GM19467 (cell line): ENCODE measurements around the gene ARHGEF37.

Experiments used
- ATAC-seq: cut with Tn5 transposase; IDR thresholded peaks from one replicate; pipeline ENCODE4 v1.9.1; 2021; ENCODE audit warnings: mild to moderate bottlenecking, moderate library complexity; ENCODE audit not compliant: unreplicated experiment

The ARHGEF37 gene

DNA sequence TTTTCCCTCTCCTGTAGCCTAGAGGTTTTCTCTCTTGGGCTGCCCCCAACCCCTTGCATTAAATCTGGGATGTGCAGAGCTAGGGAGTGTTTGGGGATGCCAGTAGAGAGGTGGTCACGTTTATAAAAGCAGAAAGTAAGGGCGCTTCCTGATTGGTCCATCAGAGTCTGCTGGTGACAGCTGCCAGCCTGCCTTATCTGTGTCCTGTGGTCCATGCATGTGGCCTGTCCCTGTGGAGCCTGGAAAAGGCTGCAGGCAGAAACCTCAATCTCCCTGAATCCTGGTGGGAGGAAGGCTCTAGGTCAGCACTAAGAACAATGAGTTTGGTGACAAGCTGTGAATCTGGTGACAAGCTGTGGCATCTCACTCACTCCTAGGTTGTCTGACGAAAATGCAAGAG is 42.2 kb downstream of the ARHGEF37 start:
- ATAC-seq = no peak

DNA sequence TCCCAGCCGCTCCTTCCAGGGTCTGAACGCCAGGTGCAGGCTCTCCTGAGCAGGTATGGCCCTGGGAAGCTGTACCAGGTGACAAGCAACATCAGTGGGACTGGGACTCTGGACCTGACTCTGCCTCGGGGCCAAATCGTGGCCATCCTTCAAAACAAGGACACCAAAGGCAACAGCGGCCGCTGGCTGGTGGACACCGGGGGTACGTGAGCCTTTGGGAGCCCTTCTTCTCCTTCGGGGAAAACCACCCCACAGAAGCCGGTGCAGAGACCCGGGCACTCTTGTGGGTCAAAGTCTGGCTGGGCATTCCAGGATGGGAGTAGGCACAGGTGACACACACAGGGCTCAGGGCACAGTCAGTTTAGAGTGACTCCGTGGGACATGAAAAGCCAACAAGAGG is 45.8 kb downstream of the ARHGEF37 start:
- ATAC-seq = no peak

DNA sequence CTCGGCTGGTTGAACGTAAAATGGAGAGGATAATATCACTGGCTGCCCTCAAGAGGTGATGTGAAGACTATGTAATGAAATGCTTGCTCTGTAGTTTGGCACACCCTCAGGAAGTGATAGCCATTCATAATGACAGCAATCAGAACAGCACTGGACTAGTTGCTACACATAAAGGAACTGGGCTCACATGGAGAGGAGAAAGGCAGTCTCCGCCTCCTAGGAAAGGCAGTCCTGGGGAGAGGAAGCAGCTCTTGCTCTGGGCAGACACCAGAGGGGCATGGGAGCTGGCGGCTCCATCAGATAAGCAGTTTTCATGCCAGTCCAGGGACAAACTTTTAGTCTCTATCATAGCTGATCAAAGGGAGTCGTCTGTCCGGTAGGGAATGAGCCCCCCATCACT is 46.9 kb downstream of the ARHGEF37 start:
- no peak for ATAC-seq

DNA sequence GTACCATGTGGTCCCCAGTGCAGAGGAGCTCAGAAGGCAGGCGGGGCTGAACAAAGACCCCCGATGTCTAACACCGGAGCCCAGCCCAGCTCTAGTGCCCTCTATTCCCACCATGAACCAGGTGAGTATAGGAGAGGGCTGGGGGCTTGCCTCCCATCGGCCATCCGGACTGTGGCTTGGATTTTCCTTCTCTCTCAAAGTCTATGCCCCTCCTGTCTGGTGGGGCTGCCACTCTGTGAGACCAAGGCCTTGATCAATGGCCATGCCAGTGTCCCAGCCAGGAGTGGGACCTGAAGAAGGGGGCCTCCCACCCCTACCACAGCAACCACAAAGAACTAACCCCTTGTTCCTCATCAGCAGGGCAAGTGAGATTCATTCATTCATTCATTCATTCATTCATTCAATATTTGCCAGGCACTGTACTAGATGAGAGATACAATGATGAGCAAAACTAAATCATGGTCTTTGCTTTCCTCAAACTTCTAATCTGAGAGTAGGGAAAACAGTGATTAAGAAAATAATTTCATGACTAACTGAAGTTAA is 47.6 kb downstream of the ARHGEF37 start:
- no peak for ATAC-seq

DNA sequence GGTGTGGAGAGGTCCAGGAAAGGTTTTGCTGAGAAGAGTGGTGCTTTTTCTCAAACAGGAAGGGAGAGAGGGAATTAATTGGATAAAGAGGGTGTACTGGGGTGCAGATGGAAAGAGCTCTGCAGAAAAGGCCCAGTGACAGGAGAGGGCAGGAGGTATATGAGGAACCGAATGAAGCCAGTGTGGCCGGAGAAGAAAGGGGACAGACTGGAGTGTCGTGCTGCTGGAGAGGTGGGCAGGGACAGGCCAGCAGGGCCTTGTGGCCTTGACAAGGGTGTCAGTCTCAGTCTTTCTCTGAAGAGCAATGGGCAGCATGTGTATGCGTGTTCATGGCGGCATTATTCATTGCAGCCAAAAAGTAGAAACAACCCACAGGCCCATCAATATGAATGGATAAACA is 48.1 kb downstream of the ARHGEF37 start:
- no peak for ATAC-seq

DNA sequence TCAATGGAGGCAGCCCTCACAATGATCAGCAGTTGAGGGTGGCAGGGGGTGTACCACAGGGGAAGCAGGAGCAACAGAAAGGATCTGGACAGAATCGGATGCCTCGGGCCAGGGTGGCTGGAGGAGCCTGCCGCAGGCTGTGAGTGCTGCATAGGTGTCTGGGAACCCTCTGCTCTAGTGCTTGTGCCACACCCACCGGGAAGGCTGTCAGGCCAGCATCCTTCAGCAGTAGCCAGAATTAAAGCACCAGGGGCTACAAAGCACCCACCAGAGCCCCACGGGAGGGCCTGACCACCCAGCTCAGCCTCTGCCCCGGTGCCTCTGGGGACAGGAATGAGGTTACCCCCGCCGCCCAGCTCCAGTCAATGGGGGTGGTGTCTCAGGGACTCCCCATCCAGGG is 49.0 kb downstream of the ARHGEF37 start:
- ATAC-seq = no peak

DNA sequence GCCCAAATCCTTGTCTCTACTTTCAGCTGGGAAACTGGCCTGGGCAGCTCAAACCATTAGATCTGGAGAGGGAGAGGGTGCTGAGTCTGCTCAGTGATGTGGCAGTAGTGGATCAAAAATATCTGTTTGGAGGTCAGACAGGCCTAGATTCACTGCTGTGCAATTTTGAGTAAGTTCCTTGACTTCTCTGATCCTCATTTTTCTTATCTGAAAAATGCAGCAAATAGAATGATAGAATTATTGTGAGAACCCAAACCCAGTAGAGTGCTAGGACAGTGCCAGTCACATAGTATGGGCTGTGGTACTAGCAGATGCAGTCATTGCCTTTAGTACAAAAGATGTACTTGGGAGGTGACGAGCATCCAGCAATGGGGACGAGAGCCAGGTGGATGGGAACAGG is 50.2 kb downstream of the ARHGEF37 start:
- ATAC-seq = no peak

DNA sequence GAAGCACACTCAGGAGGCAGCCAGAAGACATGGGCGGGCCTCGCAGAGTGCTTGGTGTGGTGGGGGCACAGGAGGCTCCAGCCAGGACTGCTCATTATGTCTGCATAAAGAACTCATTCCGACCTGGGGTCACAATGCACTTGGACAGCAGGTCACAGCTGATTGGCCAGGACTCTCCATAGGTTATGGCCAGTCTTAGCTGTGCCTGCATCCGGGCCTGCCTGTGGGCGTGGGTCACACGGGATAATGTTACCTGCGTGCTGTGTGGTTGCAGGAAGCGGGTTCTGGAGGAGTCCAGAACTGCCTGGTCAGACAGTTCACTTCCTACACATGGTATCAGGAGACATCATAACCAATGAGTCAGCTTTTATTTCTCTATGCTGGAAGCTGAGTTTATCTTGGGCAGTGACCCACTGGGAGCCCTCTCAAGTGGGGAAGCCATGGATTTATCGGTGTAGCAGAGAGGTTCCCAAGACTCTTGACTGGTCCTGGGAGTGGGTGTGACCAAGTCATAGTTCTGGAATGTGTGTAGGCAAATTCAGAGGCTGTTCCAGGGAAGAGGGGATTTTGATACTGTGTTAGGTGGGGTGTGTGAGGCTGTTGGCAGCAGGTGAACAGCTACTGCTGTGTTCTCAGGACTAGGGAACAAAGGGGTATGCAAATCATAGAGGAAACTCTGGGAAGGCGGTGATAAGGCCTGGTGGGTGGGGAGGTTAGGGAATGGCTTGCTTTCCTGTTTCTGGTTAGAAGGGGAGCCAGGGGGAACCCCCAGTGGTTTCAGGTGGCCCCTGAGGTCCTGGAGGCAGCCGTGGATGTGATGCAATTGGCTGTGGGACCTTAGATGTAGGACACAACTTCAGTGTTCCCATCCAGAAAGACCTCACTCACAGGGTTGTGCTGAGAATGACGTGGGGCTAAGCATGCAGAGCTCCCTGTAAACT is 51.3 kb downstream of the ARHGEF37 start:
- ATAC-seq = no peak

DNA sequence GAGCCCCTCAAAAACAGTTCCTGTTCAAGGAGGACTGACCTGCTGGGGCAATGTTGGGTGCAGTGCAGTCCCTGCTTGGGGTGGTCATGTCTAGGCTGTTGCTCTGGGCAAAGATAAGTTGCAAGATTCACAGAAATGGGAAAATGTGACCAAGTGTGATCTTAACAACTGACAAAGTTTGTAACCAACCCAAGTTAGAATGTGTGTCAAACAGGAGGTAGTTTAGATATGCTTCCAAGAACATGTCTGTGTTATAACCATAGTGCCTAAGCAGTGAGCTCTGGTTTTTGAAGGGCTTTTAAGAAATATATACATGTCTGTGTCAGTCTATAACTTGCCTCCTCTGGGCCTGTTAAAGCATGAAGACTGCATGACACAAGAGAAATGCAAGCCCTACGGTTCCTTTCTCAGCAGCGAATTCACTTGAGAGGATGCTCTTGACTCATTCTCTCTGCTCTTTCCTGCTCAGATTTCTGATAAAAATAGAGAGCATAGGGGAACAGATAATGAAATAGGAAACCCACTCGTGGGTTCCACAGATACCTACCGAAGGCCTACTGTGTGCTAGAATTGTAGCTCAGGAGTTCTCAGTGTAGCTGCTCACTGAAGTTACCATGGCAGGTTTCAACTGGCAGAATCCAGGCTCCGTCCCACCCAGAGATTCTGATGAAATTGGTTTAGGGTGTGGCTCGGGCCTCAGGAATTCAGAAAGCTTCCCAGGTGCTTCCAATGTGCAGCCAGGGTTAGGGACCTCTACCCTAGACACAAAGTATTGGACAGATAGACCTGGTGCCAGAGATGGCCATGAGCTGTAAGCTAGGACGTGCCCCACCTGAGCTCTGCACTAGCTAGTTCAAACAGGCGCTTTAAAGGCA is 52.4 kb downstream of the ARHGEF37 start:
- ATAC-seq = no peak

DNA sequence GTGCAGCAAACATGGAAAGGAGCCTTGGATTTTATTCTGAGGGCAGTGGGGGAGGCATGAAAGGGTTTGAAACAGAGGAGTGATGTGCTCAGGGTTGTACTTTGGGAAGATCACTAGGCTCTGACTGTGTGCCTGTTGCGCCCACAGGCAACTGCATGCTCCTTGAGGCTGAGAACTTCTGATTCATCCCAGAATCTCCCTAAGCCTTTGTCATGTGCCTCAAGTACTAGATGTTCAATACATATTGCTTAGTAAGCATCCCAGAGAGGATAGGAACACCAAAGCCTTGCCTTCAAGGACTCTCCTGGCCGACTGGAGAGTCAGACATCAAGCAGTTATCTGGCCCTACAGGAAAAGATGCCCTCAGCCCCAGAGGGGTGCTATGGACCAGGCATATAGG is 54.1 kb downstream of the ARHGEF37 start:
- no peak for ATAC-seq

DNA sequence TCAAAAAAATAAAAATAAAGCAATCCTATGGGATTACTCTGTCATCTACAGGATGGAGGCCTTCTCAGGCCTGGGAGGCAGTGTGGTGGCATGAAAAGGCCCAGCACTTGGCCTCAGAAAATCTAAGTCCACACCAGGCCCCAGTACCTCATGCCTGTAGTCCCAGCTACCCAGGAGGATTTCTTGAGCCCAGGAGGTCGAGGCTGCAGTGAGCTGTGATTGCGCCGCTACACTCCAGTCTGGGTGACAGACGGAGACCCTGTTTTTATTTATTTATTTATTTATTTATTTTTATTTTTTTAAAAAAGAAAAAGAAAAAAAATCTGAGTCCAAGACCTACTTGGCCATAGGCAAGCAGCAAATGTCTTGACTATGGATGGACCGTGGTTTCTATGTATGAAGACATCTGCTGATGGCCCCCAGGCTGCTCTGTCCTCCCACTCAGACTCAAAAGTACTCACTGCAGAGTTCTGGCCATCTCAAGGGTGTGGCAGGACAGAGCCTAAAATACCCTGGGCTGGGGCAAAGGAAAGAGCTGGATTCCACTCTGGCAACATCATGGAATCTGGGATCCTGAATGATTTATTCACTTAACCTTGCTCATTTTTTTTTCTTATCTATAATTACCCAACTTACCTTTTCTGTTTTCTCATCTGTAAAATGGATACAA is 55.0 kb downstream of the ARHGEF37 start:
- ATAC-seq = no peak

DNA sequence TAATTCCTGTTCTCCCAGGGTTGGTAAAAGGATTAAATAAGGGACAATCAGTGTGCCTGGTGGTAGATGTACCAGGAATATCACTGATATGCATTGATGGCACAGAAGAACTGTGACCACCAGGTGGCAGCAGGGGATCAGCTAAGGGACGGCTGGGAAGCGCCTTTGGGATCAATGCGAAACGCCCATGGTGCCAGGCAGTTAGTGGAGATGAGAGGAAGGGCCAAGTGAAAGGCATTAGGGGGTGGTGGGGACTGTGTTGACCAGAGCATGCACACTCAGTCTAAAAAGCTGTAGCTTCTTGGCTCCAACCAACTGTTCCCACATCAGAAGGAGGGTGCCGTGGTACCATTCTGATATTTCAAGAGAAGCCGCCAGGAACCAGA is 55.6 kb downstream of the ARHGEF37 start:
- ATAC-seq = peak; percentile 53

DNA sequence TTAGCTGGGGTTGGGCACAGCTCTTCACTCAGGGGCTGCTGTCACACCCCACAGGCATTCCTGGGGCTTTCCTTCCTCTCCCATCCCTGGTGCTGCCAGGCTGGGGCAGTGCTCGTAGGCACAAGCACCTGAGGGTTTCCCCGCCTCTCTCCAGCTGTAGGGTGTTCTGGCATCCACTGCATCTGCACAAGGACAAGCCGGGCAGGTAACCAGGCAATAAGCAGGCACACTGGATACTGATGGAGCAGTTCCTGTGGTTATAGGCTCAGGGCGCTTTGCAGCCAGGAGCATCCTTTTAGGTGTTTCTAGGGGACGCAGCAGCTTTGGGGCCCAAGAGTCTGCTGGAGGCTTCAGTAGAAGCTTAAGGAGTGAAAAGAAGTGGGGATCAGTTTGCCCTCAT is 56.8 kb downstream of the ARHGEF37 start:
- ATAC-seq = no peak

DNA sequence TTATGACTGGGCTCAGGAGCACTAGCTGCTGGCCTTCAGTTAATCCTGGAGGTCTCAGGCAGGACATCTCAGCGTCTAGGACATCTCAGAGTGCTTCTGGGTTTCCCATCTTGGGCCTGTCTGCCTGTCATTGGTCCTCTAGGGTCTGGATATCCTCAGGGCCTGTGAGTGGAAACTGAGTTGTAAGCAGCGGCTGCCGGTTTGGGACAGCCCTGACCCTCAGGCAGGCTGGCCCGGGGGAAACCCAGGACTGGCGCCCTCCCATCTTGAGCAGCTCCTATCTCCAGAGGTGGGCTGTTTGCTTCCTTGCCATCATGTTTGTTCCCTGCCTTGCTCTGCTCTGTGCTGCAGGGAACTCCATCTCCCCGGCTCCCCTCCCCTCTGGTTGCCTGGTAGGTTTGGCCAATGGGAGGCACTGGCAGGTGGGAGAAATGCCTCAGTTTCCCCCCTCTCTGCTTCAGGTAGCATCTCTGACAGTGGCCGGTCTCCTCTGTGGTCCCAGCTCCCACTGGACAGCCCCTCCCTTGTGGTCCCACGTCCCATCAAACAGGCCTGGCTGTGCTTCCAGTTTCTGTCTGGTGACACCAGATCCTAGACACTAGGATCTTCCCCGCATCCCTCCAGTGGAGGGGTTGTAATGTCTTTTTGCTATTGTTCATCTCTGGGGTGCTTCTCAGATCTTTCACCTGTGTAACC is 57.4 kb downstream of the ARHGEF37 start:
- ATAC-seq = no peak

DNA sequence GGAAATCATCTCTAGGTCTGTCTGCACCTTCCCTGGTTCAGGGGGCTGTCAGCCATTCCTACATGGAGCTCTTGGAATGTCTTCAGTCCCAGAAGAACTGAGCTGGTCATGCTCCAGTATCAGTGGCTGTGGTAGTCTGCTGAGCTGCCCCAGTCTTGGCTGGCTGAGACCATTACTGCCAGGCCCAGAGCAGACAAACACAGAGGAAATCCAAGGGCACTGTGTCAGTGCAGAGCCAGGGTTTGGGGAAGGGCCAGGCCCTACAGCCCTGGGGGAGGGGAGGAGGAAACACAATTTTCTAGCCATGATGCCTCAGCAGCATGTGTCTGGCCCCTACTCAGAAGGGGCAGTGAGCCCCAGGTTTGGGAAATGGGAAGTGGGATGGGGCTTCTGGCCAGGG is 58.4 kb downstream of the ARHGEF37 start:
- ATAC-seq = no peak

DNA sequence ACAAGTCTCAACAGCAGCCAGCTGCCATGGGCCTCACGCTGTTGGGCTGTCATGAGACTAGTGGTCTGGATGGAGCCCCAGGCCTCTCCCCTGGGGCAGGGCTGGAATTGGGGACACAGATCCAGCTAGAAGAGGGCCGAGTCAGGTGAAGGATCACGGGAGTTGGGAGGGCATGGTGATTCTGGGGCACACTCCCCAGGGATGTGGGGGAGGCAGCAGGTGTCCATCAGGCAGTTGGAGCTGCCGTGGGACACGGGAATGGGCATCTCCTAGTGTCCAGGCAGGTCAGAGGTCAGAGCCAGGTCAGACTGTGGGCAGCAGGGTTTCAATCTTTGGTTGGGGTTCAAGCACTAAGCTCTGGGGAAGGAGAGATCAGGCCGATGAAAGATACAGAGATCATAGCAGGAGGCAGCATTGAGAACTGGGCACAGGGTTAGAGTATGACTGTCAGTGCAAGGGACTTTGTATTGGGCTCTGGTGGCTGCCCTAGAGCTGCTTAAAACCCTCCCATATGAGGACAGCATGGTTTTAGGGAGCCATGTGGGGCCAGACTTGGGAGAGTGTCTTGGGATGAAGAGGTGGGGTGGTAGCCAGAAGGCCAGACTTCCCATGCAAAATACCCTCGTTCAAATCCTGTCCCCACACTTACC is 59.2 kb downstream of the ARHGEF37 start:
- no peak for ATAC-seq

DNA sequence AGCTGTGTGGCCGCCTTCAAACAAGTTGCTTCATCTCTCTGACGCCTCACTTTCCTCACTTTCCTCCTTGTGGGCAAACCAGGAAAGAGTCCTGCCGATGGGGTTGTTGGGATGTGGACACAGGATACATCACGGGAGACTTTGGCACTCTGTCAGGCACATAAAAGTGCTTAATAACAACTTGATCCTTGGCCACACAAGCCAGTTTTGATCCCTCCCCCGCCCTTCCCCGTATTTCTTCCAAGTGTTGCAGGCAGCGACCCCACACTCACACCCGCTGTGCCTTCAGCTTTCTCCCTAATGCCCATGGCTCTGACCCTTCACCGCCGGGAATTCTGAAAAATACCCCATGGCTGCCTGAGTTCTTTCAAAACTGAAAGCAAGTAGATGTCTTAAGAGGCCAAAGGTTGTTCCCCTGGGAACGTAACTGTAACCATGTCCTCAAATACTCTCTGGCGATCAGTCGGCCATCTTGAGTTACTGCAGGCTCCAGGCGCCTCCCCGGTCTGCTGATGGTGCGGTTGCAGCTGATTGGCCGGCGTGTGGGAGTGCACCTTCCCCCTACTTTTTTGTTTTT is 59.8 kb downstream of the ARHGEF37 start:
- no peak for ATAC-seq

DNA sequence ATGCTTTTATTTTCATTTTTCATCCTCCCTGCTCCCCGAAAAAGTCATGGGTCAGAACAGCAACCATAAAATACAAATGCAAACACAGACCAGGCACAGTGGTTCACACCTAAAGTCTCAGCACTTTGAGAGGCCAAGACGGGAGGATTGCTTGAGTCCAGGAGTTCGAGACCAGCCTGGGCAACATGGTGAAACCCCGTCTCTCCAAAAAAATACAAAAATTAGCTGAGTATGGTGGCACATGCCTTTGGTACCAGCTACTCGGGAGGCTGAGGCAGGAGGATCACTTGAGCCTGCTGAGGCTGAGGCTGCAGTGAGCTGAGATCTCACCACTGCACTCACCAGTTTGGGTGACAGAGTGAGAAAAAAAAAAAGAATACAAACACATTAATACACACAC is 60.3 kb downstream of the ARHGEF37 start:
- no peak for ATAC-seq

DNA sequence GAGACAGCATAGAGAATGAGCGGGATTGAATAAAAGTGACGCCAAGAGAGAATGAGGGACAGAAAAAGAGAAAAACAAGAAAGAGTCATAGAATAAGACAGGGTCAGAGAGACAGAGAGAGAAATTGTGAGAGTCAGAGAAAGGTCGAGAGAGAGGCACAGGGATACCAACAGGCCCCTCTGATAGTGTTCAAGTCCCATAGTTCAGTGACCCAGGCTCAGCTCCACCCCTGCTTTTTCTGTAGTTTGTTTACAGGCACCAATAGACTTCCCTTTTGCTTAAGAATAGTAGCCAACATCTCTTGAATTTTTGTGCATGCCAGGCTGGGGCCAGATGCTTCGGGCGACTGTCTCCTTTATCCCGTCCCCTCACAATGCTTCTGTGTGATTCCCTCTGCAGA is 62.5 kb downstream of the ARHGEF37 start:
- ATAC-seq = no peak

DNA sequence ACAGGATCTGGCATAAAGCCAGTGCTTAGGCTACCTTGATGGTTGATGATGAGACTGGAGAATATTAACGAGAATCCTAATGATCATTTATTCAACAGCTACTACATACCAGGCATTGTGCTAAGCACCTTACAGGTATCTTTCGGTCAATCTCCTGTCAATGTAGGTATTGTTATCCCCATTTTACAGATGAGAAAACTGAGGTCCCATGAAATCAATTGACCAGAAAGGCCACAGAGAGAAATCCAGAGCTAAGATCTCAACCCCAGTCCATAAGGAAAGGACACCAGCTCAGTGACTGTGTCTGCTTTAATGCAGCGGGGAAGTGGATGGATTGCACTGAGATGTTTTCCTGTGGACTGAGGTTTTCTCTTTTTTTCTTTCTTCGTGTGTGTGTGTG is 63.3 kb downstream of the ARHGEF37 start:
- no peak for ATAC-seq
